Measurements from ENCODE around the gene MPP3. TPM values are rescaled to one million over a fixed set of nuclear protein-coding genes. Genes with fewer than 3 reads are reported as not detected.

MPP3 gene
- total RNA-seq, 1 donor, result 9.1 TPM

DNA sequence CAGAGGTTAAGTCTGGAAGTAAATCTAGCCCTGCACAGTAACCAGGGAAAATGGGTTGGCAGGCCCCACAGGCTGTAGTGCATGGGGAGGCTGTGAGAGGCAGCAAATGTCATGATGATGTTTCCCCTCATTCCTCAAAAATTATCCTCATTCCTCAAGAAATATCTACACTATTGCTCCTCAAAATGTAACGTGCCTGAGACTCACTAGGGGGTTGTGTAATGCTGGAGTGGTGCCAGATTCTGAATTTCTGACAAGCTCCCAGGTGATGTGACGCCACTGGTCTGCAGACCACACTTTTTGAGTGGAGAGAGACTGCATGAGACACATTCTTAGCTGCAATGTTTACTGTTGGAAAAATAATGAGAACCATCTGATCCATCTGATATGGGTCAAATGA, 1.2 kb upstream of the MPP3 start:
- peak; percentile 13 for DNase-seq (ENCODE audit: low read depth)
- no peak overlapping the region for H3K4me3 ChIP-seq (ENCODE audit: low read depth, low read length)
- TF ChIP-seq, protein P1, sequence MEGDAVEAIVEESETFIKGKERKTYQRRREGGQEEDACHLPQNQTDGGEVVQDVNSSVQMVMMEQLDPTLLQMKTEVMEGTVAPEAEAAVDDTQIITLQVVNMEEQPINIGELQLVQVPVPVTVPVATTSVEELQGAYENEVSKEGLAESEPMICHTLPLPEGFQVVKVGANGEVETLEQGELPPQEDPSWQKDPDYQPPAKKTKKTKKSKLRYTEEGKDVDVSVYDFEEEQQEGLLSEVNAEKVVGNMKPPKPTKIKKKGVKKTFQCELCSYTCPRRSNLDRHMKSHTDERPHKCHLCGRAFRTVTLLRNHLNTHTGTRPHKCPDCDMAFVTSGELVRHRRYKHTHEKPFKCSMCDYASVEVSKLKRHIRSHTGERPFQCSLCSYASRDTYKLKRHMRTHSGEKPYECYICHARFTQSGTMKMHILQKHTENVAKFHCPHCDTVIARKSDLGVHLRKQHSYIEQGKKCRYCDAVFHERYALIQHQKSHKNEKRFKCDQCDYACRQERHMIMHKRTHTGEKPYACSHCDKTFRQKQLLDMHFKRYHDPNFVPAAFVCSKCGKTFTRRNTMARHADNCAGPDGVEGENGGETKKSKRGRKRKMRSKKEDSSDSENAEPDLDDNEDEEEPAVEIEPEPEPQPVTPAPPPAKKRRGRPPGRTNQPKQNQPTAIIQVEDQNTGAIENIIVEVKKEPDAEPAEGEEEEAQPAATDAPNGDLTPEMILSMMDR (IDR thresholded peaks at IDR 0.05; ENCODE audit: insufficient read depth, low read depth, low read length), result no peak

DNA sequence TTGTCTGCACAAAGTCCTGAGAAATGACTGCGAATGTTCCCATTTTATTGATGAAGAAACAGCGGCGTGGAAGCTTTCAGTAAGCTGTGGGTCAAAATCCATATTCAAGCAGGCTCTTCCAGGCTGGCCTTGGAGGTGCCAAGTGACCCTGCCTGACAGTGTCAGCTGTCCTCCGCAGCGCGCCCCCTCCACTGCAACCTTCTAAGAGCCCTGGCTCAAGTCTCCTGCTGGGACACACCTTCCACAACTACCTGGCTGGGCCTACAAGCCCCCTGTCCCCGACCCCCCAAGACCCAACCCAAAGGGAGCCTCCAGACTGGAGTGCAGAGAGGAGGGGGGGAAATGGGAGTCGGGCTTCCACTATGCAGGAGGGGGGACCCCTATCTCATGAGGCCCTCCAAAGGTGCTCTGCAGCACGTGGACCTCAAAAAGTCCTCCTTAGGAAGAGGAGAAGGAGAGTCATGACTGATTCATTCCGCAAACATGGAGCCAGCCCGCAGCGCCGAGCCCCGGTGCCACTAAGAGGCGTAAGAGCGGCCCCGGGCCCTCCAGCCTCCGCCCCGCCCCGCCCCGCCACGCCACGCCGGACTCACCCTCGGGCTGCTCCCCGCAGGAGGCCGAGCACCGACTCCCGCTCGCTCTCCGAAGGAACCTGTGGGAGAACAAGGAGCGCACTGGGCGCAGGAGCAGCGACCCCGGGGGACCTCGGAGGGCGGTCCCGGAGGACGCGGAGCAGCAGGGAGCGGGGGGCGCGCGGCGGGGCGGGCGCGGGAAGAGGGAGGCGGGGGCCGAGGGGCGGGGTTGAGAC, 574 bp downstream of the MPP3 start:
- H3K4me3 ChIP-seq (ENCODE audit: low read depth, low read length), result peak overlapping the region; percentile 66
- TF ChIP-seq, protein P1 (IDR thresholded peaks at IDR 0.05; ENCODE audit: insufficient read depth, low read depth, low read length), result no peak
- DNase-seq (ENCODE audit: low read depth), result peak; percentile 67

DNA sequence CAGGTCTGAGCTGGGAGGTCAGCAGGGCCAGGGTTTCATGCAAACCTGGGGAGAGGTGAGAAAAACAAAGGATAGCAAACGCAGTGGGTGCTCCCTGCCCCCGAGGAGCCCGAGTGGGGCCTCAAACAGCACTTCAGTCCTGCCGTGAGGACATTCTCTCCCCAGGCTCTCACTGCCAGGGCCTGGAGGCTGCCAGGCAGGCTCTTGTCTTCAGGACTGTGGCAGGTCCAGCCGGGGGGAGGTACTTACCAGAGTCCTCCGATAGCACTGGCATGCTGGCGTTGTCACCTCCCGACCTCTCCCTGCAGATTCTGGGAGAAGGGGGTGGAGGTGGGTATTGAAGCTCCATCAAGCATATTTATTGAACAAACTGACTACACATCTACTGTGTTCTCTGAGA, 1.3 kb downstream of the MPP3 start:
- TF ChIP-seq, protein P1 (IDR thresholded peaks at IDR 0.05; ENCODE audit: insufficient read depth, low read depth, low read length), result no peak
- DNase-seq (ENCODE audit: low read depth), result no peak
- H3K4me3 ChIP-seq (ENCODE audit: low read depth, low read length), result no peak overlapping the region

DNA sequence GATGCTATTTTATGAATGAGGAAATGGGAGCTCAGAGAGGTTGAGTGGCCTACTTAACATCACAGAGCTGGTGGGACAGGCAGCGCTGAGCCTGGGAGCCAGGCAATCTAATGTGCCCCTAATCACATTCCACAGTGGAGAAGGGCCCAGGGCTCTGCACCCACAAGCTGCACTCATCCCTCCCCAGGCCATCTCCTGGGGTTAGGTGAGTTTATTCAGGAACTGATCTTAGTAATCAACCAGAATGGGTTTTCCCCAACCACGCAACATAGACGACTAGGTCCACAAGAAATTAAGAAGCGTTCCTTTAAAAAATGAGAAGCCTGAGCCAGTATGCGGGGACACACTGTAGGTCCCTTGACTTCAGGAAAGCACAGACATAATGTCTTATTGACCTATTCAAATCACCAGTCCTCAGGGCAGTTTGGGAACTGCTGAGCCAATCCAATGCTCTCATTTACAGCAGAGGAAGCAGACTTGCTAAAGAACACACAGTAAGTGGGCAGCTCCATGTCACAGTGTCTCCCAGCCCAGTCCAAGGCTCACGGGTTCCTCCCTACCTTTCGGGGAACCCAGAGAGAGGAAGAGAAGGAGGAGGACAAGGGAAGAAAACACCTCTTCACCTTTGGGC, 2.3 kb downstream of the MPP3 start:
- TF ChIP-seq, protein P1 (IDR thresholded peaks at IDR 0.05; ENCODE audit: insufficient read depth, low read depth, low read length), result no peak
- H3K4me3 ChIP-seq (ENCODE audit: low read depth, low read length), result no peak overlapping the region
- DNase-seq (ENCODE audit: low read depth), result no peak

DNA sequence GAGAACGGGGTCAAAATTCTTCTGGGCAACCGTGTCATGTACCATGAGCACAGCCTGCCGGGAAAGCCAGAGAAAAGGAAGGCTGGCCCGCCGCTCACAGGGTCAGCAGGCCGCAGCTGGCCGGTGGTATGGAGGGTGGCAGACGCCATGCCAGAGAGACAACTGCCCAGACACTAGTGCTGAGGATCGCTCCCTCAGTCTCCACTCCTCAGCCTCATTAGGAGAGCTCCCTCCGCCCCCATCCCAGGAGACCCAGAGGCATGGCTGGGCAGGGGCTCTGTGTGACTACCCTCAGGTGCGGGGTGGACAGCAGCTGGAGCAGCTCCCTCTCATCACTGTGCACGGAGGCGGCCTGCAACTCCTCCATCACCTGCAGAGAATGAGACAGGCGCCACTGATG, 3.2 kb downstream of the MPP3 start:
- no peak overlapping the region for H3K4me3 ChIP-seq (ENCODE audit: low read depth, low read length)
- DNase-seq (ENCODE audit: low read depth), result no peak
- TF ChIP-seq, protein P1 (IDR thresholded peaks at IDR 0.05; ENCODE audit: insufficient read depth, low read depth, low read length), result no peak

DNA sequence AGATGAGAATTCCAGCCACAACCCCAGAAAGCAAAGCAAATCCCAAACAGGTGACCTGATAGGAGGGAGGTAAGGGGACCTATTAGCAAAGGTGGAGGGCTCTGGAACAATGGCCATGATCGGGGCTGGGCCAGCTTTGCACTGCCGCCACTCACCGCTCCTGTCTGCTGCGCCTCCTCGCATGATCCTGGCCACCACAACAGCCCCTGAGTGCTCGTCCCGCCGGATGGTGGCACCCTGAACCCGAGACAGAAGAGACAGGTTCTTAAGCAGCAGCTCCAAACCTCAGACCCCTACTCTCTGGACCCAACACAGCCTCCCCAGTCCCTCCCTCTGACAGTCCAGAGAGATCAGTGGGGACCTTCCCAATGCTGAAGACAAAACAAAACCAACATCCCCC, 5.3 kb downstream of the MPP3 start:
- TF ChIP-seq, protein P1 (IDR thresholded peaks at IDR 0.05; ENCODE audit: insufficient read depth, low read depth, low read length), result no peak
- H3K4me3 ChIP-seq (ENCODE audit: low read depth, low read length), result no peak overlapping the region
- DNase-seq (ENCODE audit: low read depth), result no peak
